Activated T-cell treated with anti-CD3 and anti-CD28 coated beads for 48 hours (primary cell): ENCODE data around the gene GCK.

Experiments
- DNase-seq: peaks from one replicate; pipeline ENCODE4 v3.0.0-alpha.2; 2020; ENCODE audit warnings: low read depth

GCK gene

GRCh38 chr7:44103923-44104859 lies 85.0 kb downstream of the GCK start, which contains the start of gene AEBP1:
Gene AEBP1 (plus strand): TSS chr7:44104345. CDS start chr7:44104666, 321 bp downstream.
- DNase-seq: no peak

- DNase-seq: no peak
These were observed 85.7 kb downstream of the GCK start for GRCh38 chr7:44103566-44103922.

- DNase-seq: no peak
These were observed 86.2 kb downstream of the GCK start for GRCh38 chr7:44102846-44103565.

- DNase-seq: no peak
These were observed 87.0 kb downstream of the GCK start for GRCh38 chr7:44101966-44102845.

- no peak for DNase-seq
These were observed 87.8 kb downstream of the GCK start for GRCh38 chr7:44101303-44101965.

- DNase-seq: no peak
These were observed 88.6 kb downstream of the GCK start for GRCh38 chr7:44100458-44101302.

- no peak for DNase-seq
These were observed 89.6 kb downstream of the GCK start for GRCh38 chr7:44099669-44100068.

GRCh38 chr7:44098092-44099068 lies 90.9 kb downstream of the GCK start:
- DNase-seq: no peak

GRCh38 chr7:44097064-44097932 lies 91.9 kb downstream of the GCK start:
- DNase-seq: no peak

GRCh38 chr7:44096326-44096881 lies 92.8 kb downstream of the GCK start:
- no peak for DNase-seq

GRCh38 chr7:44095781-44096180 lies 93.5 kb downstream of the GCK start:
- DNase-seq: no peak

- no peak for DNase-seq
These were observed 94.2 kb downstream of the GCK start for GRCh38 chr7:44094883-44095592.

- DNase-seq: no peak
These were observed 94.9 kb downstream of the GCK start for GRCh38 chr7:44094365-44094764.
